ENCODE results near the gene SLC6A18.

GRCh38 chr5:1235838-1236237, 10.7 kb downstream of the SLC6A18 start:
- no peak for TF ChIP-seq EZH2phosphoT487 (IDR thresholded peaks at IDR 0.05; ENCODE audit: low read depth)
- TF ChIP-seq CTCF (IDR thresholded peaks at IDR 0.05; ENCODE audit: low read depth, low read length) = no peak

All from OCI-LY3 (cell line).